H9 (cell line): ENCODE measurements around the gene ACVR1B. TPM values are rescaled to one million over a fixed set of nuclear protein-coding genes. Genes with fewer than 3 reads are reported as not detected.

Experiments
- DNase-seq: peaks from one replicate; pipeline ENCODE4 v3.0.0-alpha.2; 2017
- H2AFZ ChIP-seq: one replicate; pipeline ENCODE4 v1.6.1; 2013; ENCODE audit warnings: mild to moderate bottlenecking, low read length, control low read depth, moderate library complexity
- H2AK5ac ChIP-seq: 2 replicates; pipeline ENCODE4 v1.6.1; 2013; ENCODE audit warnings: low read length, control low read depth, mixed read lengths; ENCODE audit not compliant: insufficient read length
- H2BK120ac ChIP-seq: one replicate; pipeline ENCODE4 v1.6.1; 2013; ENCODE audit warnings: low read depth, mild to moderate bottlenecking, low read length, control low read depth, inconsistent platforms; ENCODE audit not compliant: poor library complexity, severe bottlenecking
- H2BK12ac ChIP-seq: 2 replicates; pipeline ENCODE4 v1.6.1; 2013; ENCODE audit warnings: low read length, control low read depth, mixed read lengths, low read depth; ENCODE audit not compliant: insufficient read length
- H2BK15ac ChIP-seq: 2 replicates; pipeline ENCODE4 v1.6.1; 2013; ENCODE audit warnings: low read depth, low read length, control low read depth
- H2BK20ac ChIP-seq: one replicate; pipeline ENCODE4 v1.6.1; 2013; ENCODE audit warnings: low read depth, mild to moderate bottlenecking, low read length, control low read depth, inconsistent platforms; ENCODE audit not compliant: poor library complexity, severe bottlenecking
- H2BK5ac ChIP-seq: 2 replicates; pipeline ENCODE4 v1.6.1; 2013; ENCODE audit warnings: low read length, control low read depth, mixed read lengths; ENCODE audit not compliant: insufficient read length
- H3K14ac ChIP-seq: 2 replicates; pipeline ENCODE4 v1.6.1; 2013; ENCODE audit warnings: low read length, control low read depth; ENCODE audit not compliant: insufficient read depth
- H3K18ac ChIP-seq: 2 replicates; pipeline ENCODE4 v1.6.1; 2013; ENCODE audit warnings: low read depth, mild to moderate bottlenecking, mixed read lengths, low read length, control low read depth; ENCODE audit not compliant: insufficient read length
- H3K23ac ChIP-seq: 2 replicates; pipeline ENCODE4 v1.6.1; 2013; ENCODE audit warnings: low read length, control low read depth, mixed read lengths, low read depth; ENCODE audit not compliant: insufficient read length
- H3K23me2 ChIP-seq: 2 replicates; pipeline ENCODE4 v1.6.1; 2013; ENCODE audit warnings: low read depth, mild to moderate bottlenecking, mixed read lengths, low read length, control low read depth; ENCODE audit not compliant: insufficient read length, poor library complexity, severe bottlenecking
- H3K27ac ChIP-seq: 2 replicates; pipeline ENCODE4 v1.5.1; 2013; ENCODE audit warnings: low read length, control low read depth, mixed read lengths, low read depth; ENCODE audit not compliant: insufficient read length
- H3K27me3 ChIP-seq: 2 replicates; pipeline ENCODE4 v1.6.1; 2013; ENCODE audit warnings: low read length, control low read depth, inconsistent platforms; ENCODE audit not compliant: insufficient read depth
- H3K4ac ChIP-seq: 2 replicates; pipeline ENCODE4 v1.6.1; 2013; ENCODE audit warnings: low read depth, mild to moderate bottlenecking, control low read depth, inconsistent platforms, low read length, moderate library complexity
- H3K4me1 ChIP-seq: 2 replicates; pipeline ENCODE4 v1.6.1; 2013; ENCODE audit warnings: low read length, control low read depth, inconsistent platforms; ENCODE audit not compliant: insufficient read depth
- H3K4me2 ChIP-seq: 2 replicates; pipeline ENCODE4 v1.6.1; 2013; ENCODE audit warnings: low read length, control low read depth, mixed read lengths; ENCODE audit not compliant: insufficient read length, insufficient read depth
- H3K56ac ChIP-seq: 2 replicates; pipeline ENCODE4 v1.6.1; 2013; ENCODE audit warnings: low read depth, mild to moderate bottlenecking, mixed read lengths, low read length, control low read depth; ENCODE audit not compliant: insufficient read length
- H3K79me1 ChIP-seq: 2 replicates; pipeline ENCODE4 v1.6.1; 2013; ENCODE audit warnings: low read depth, mild to moderate bottlenecking, moderate library complexity, low read length, control low read depth, inconsistent platforms; ENCODE audit not compliant: insufficient read depth, poor library complexity, severe bottlenecking
- H3K79me2 ChIP-seq: 2 replicates; pipeline ENCODE4 v1.6.1; 2013; ENCODE audit warnings: low read length, control low read depth, inconsistent platforms; ENCODE audit not compliant: insufficient read depth
- H3K9ac ChIP-seq: 2 replicates; pipeline ENCODE4 v1.6.1; 2013; ENCODE audit warnings: low read length, control low read depth, mixed read lengths; ENCODE audit not compliant: insufficient read length; ENCODE audit errors: extremely low read depth
- H3K9me3 ChIP-seq: one replicate; pipeline ENCODE4 v1.6.1; 2013; ENCODE audit warnings: low read depth, low read length, inconsistent platforms; ENCODE audit not compliant: control insufficient read depth
- H3T11ph ChIP-seq: one replicate; pipeline ENCODE4 v1.6.1; 2013; ENCODE audit warnings: mild to moderate bottlenecking, low read length, control low read depth, inconsistent platforms
- H4K20me1 ChIP-seq: one replicate; pipeline ENCODE4 v1.6.1; 2013; ENCODE audit not compliant: control insufficient read depth, insufficient read length, insufficient read depth
- H4K5ac ChIP-seq: 2 replicates; pipeline ENCODE4 v1.6.1; 2013; ENCODE audit warnings: low read depth, mild to moderate bottlenecking, mixed read lengths, low read length, control low read depth; ENCODE audit not compliant: insufficient read length
- H4K8ac ChIP-seq: replicated peaks from 2 replicates; pipeline ENCODE4 v1.6.1; 2013; ENCODE audit warnings: low read length, control low read depth, mixed read lengths, low read depth; ENCODE audit not compliant: insufficient read length
- H4K91ac ChIP-seq: 2 replicates; pipeline ENCODE4 v1.6.1; 2013; ENCODE audit warnings: low read depth, mild to moderate bottlenecking, moderate library complexity, mixed read lengths, low read length, control low read depth; ENCODE audit not compliant: insufficient read length
- H3K27ac Mint-ChIP-seq, 3 experiments: 2 replicates in 2 of 3; 3 replicates in 1 of 3; pipeline ENCODE4 v1.8.0; 2020 to 2021; ENCODE audit warnings: mixed read lengths in 3 of 3, mild to moderate bottlenecking in 1 of 3, moderate library complexity in 1 of 3
- H3K27me3 Mint-ChIP-seq: 2 replicates; pipeline ENCODE4 v1.8.0; 2021; ENCODE audit warnings: low read depth, mild to moderate bottlenecking, moderate library complexity, mixed read lengths
- H3K36me3 Mint-ChIP-seq, 3 experiments: 2 replicates in 2 of 3; 3 replicates in 1 of 3; pipeline ENCODE4 v1.8.0; 2020 to 2021; ENCODE audit warnings: low read depth in 3 of 3, mixed read lengths in 3 of 3; ENCODE audit not compliant: insufficient read depth in 1 of 3
- H3K4me1 Mint-ChIP-seq, 2 experiments: 2 replicates each; pipeline ENCODE4 v1.8.0; 2020; ENCODE audit warnings: mixed read lengths in 2 of 2
- H3K4me3 Mint-ChIP-seq, 2 experiments: 2 replicates in 1 of 2; 3 replicates in 1 of 2; pipeline ENCODE4 v1.8.0; 2020 to 2021; ENCODE audit warnings: mild to moderate bottlenecking in 2 of 2, mixed read lengths in 2 of 2, moderate library complexity in 1 of 2
- H3K9me3 Mint-ChIP-seq, 2 experiments: 2 replicates in 1 of 2; 3 replicates in 1 of 2; pipeline ENCODE4 v1.8.0; 2020; ENCODE audit warnings: mild to moderate bottlenecking in 2 of 2, mixed read lengths in 2 of 2, moderate library complexity in 1 of 2
- WGBS: extraction: QIAGEN DNeasy Blood & Tissue Kit; methylation state at CpG from one replicate; pipeline ENCODE4 v1.1.7; 2013; ENCODE audit warnings: missing lambda C conversion rate, low lambda C conversion rate, mixed read lengths; ENCODE audit not compliant: insufficient read length; ENCODE audit errors: extremely low coverage; 5-methylcytosine and 5-hydroxymethylcytosine counted together
- total RNA-seq: library from RNA; stranded (reverse); gene quantifications from 2 replicates; pipeline ENCODE4 v1.2.1, GENCODE V29; 2021
- TF ChIP-seq, protein P1 (sequence below): fragments of 200-600 bp; sonication (generic); conservative IDR thresholded peaks from 3 replicates; pipeline ENCODE4 v1.8.0; 2021; ENCODE audit warnings: antibody characterized with exemption, mild to moderate bottlenecking

Gene ACVR1B
- total RNA-seq, 1 experiment from 2014 or later: 16.3 TPM

DNA sequence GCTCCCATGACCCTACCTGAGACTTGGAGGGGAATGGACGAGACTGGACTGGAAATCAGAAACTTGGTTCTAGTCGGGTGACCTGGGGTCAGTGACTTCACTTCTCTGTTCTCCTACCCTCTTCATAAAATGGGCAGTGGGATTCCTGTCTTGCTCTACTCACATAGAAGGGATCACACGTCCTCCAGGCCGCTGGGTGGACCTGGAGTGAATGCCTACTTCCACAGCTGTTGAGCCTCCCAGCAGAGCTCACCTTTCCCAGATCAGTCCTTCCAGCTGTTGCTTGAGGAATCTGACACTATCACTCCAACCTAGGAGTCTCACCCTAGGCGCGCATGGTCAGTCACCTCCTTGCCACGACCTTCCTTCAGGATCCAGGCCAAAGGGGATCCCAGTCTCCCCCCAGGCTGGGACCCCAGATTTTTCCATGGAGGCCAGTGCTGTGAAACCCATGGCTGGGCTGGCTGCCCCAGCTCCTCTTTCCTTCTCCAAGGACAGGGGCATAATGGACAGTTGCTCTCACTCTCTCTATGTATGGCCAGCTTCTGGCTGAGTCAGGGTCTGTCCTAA, 43.6 kb upstream of the ACVR1B start:
- peaks cover 15% of the 10 kb centered on the region for H3K27me3 Mint-ChIP-seq
- H3K4me2 ChIP-seq: no peak overlapping the region
- no peak overlapping the region for H3K27ac ChIP-seq
- H3K79me2 ChIP-seq: no peaks in the 10 kb centered on the region
- H3K56ac ChIP-seq: no peak overlapping the region
- no peak overlapping the region for H4K5ac ChIP-seq
- no peak for DNase-seq
- H4K91ac ChIP-seq: no peak overlapping the region
- H3T11ph ChIP-seq: no peak overlapping the region
- peaks cover 2% of the 10 kb centered on the region; the same call in 1 of the 2 replicates for H3K4me1 ChIP-seq
- H3K23me2 ChIP-seq: no peaks in the 10 kb centered on the region
- WGBS: no CpG with 5 or more reads among the region's 7 CpGs
- H4K20me1 ChIP-seq: peaks cover 3% of the 10 kb centered on the region
- H2BK20ac ChIP-seq: no peak overlapping the region
- no peak overlapping the region; a peak in 1 of 7 replicates for H3K27ac Mint-ChIP-seq
- no peak overlapping the region; the same call in 1 of the 2 replicates for H2BK15ac ChIP-seq
- no peak overlapping the region for H2BK12ac ChIP-seq
- no peak overlapping the region for H2BK5ac ChIP-seq
- H3K79me1 ChIP-seq: no peaks in the 10 kb centered on the region
- H4K8ac ChIP-seq: no peak overlapping the region
- H2AFZ ChIP-seq: no peak overlapping the region
- H3K18ac ChIP-seq: no peak overlapping the region
- no peak overlapping the region for H2BK120ac ChIP-seq
- no peak overlapping the region for H3K4ac ChIP-seq
- no peaks in the 10 kb centered on the region for H3K36me3 Mint-ChIP-seq
- H3K14ac ChIP-seq: no peak overlapping the region
- no peak overlapping the region for H3K23ac ChIP-seq
- H3K4me3 Mint-ChIP-seq: no peak overlapping the region
- H3K9me3 ChIP-seq: no peaks in the 10 kb centered on the region
- H3K27me3 ChIP-seq: peaks cover 5% of the 10 kb centered on the region; the same call in 1 of the 2 replicates
- H3K9me3 Mint-ChIP-seq: no peaks in the 10 kb centered on the region
- peaks cover 12 to 29% of the 10 kb centered on the region in 2 experiments for H3K4me1 Mint-ChIP-seq
- H3K9ac ChIP-seq: no peak overlapping the region
- H2AK5ac ChIP-seq: no peak overlapping the region
- TF ChIP-seq, protein P1, sequence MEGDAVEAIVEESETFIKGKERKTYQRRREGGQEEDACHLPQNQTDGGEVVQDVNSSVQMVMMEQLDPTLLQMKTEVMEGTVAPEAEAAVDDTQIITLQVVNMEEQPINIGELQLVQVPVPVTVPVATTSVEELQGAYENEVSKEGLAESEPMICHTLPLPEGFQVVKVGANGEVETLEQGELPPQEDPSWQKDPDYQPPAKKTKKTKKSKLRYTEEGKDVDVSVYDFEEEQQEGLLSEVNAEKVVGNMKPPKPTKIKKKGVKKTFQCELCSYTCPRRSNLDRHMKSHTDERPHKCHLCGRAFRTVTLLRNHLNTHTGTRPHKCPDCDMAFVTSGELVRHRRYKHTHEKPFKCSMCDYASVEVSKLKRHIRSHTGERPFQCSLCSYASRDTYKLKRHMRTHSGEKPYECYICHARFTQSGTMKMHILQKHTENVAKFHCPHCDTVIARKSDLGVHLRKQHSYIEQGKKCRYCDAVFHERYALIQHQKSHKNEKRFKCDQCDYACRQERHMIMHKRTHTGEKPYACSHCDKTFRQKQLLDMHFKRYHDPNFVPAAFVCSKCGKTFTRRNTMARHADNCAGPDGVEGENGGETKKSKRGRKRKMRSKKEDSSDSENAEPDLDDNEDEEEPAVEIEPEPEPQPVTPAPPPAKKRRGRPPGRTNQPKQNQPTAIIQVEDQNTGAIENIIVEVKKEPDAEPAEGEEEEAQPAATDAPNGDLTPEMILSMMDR: no peak
